GM18508 (cell line): ENCODE data around the gene HOXA9.

Experiments
- ATAC-seq: cut with Tn5 transposase; IDR thresholded peaks from one replicate; pipeline ENCODE4 v1.9.1; 2021; ENCODE audit warnings: moderate number of reproducible peaks; ENCODE audit not compliant: insufficient read depth, unreplicated experiment

HOXA9 gene

DNA sequence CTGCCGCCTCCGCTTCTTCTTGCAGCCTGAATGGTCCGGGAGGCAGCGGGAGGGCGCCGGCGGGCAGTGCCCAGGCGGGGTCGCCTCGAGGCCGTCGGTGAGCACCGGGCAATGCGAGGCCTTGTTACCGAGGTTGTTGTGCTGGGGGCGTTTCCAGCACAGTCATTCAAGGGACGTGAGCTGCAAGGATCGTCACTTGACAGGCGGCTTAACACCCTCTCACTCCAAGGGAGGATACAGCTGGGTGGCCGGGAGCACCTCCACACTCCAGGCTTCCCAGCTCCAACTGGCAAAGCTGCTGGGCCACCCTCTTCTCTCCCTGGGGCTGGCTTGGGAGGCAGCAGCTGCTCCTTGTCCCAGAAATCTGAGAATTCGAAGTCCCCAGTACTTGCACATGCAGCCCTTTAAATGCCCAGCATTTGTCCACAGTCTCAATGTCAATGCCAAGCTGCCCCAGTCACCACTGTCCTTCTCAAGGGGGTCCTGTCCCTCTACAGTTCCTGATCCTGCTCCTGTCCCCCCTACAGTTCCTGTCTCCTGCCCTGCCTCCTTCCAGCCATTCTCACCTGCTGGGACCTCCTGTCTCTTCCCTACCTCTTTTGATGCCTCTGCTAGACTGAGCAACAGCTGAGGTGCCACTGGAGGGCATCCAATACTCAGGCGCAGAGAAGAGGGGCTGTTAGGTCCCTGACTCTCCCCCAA, 24.1 kb upstream of the HOXA9 start:
- no peak for ATAC-seq

DNA sequence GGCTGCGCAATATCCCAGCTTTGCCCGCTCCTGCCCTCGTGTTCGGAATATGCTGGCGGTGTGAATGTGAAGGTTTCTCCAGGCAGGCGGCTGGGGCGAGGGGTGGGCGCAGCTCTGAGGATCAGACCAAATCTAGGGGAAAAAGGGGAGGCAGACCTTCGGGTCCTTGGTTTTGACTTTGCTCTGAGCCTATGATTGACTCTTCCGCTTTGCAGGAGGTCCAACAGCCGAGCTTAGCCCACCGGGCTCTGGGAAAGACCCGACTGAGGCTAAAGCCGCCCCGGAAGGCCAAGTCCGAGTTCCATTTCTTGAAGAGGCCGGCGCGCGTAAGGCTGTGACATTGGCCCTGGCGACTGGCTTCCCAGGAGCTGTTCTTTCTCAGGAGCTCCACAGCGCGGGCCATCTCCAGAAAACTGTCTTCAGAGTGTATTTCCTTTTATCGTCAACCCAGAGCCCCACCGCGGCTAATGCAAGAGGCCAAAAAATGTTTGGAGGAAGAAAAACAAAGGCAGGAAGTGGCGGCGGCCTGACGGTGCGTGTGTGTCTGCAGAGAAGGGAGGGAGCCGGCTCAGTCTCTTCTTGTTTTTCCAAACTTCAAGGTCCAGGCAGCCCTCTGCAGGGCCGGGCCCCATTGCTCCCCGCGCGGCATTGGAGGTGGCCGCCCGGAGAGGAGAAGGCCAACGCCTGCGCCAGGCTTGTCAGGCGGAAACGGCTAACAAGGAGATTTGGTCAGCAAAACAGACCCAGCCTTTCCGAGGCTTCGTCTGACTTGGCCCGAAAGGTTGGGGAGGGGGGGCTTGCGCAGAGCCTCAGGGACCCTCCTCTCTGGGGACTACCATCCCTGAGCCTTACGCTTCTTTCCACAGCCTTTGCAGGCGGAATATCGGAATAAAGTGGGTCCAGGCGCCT, 23.3 kb upstream of the HOXA9 start:
- ATAC-seq = no peak

DNA sequence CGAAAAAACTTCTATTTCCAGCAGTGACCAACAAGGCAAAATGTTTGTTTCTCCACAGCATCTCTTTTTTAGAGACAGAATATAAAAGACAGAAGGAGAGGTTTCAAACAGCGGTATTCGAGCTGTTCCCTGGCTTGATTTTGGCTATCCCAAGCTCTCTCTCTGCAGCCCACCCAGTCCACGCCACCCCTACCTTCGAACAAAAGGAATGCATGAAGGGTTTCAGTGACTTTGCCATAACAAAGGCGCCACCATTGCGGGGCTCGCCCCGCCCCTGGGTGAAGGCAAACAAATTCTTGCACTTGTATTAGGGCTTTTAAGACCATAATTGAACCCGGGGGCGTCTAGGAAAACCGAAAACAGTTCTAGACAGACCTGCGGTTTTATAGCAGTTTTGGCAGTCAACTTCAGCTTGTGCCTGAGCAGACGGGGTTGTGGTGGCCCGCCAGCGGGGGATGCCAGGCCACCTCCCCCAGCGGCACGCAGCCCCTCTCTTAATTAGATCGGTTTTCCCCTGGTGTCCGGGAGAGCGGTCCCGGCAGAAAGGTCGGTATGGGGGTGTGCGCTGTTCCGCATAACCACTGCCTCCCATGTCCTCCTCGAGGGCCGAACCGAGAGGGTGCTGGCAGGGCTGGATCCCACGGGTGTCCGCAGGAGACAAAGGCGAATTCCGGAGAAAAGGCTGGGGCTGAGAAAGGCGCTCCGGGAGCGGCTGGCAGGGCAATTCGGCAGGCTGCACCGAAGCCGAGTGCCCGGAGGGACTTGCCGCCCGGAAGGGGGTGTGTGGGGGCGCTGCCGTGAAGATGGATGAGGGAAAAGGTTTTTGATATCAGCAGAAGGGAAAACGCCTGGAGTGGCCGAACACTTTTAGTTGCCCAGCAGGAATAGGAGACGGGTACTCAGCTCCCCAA, 22.4 kb upstream of the HOXA9 start:
- no peak for ATAC-seq

DNA sequence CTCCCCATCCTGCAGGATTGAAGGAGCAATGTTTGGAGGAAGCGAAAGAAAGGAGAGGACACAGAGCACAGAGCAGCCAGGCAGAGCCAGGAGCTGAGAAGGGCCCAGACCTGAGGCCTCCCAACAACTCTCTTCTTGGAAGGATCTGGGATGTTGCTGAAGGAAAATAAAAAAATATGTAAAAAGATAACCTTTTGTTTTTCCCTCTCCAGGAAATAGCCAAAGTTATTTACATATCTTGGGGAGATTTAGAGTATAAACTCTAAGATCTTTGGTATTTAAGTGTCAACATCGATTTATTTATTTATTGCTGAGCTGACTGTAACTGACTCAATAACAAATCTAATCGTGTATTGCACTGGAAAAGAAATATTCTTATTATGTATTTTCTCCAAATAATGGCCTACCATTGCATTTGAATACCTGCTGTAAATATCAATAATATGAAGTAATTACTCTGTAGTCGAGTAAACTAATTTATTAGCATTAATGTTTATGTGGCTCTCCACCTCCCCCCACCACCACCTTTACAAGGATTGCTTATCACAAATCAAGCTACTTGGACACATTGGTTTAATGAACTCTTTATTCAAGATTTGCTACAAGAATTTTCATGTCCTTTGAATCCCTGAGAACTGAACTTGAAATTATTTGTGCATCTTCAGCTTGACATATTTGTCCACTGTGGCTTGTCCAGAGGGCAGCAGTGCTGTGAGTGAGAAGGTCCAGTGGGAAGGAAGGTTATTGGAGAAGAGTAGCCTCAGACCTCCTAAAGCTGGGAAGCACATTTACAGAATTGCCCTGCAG, 21.5 kb upstream of the HOXA9 start:
- no peak for ATAC-seq

DNA sequence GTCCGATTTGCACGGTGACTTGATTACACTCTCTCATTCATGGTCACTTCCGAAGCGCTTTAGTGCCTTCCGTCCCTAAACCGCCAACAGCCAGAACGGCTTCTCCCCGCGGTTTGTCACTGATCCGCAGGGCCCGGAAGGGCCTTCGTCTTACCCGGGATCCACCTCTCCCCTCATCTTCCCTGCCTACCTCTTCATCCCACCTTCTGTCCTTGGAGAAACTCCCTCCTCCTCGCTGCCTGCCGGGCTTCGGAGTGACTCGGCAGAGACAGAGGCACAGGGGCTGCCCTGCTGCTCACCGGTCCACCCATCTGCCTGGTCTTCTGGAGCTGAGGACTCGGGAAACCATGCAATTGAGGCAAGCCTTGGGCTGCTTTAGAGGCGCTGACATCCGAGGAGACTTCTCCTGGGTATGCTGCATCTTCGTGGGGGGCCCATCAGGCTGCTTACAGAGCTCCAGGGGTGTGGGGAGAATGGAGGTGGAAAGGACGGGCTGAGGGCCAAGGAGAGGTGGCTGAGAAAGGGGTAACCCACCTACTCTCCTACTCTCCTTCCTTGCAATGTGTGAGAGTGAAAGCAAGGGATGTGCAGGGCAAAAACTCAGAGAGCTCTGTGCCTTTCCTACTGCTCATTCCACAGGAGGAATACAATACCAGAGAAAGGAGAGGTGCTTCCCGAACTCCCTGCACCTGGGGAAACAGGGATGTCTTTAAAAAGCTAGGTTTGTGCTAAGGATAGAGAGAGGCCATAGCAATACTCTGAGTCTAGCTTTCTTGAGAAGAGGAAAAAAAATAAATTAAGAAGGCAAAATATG, 20.7 kb upstream of the HOXA9 start:
- ATAC-seq = no peak

DNA sequence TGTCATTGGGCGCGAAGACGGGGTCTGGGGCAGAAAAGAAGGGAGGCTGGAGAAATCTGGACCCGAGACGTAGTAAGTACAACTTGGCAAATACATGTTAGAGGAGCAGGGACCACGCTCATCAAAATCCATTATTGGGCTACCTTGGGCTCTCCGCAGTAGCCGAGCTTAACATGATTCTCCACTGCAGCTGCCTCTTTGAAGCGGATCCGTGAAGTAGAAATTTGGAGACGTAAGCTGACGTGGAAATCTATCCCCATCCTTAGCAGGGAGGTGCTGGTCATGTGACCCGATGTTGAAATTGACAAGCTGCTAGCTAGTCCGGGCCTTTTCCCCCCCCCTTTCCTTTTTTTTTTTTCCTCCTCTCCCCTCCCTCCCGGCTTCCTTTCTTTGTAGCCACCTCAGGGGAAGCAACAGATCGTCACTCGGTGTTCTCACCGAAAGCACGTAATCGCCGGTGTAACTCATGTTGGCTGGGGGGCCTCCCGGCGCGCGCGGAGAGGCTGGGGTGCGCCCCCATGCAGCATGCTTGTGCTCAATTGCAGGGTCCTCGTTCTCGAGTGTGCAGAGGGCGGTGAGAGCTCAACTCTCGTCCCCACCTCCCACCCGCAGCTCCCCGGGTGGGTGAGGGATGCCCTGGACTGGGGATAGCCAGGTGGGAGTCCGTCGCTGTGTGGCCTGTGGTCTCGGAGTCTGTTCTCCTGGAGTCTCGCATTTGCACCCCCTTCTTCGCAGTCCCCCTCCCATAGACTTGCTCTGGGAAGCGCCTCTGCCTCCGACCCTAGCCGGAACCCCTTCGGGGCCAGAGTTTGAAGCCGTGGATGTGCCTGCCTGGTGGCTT, 19.9 kb upstream of the HOXA9 start, which contains the start of gene HOXA11:
Gene HOXA11, minus strand, starts transcription at position 220 of the 841 bp plus-strand sequence. Its CDS starts 88 bp downstream, at position 132.
- no peak for ATAC-seq

DNA sequence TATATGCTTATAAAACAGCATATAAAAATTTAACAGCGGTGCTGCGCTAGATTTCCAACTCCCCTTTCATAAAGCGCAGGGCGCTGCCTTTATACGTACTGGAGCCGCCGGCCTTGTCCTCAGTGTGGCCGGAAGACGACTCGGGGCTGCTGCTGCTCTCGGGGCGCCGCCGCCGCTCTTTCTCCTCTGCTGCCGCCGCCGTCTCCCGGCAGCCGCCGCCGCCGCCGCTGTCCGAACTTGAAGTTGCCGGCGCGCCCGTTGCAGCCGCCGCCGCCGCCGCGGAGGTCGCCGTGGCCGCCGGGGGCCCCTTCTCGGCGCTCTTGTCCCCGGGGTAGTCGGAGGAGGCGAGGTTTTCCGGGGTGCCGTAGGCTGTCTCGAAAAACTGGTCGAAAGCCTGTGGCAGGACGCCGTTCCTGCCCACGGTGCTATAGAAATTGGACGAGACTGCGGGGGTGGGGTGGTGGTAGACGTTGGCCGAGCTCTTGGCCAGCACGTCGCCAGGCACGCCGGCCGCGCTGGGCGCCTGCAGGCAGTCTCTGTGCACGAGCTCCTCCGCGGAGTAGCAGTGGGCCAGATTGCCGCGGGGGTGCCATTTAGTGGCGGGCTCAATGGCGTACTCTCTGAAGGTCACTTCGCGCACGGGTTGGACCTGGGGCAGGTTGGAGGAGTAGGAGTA, 19.1 kb upstream of the HOXA9 start:
- no peak for ATAC-seq

DNA sequence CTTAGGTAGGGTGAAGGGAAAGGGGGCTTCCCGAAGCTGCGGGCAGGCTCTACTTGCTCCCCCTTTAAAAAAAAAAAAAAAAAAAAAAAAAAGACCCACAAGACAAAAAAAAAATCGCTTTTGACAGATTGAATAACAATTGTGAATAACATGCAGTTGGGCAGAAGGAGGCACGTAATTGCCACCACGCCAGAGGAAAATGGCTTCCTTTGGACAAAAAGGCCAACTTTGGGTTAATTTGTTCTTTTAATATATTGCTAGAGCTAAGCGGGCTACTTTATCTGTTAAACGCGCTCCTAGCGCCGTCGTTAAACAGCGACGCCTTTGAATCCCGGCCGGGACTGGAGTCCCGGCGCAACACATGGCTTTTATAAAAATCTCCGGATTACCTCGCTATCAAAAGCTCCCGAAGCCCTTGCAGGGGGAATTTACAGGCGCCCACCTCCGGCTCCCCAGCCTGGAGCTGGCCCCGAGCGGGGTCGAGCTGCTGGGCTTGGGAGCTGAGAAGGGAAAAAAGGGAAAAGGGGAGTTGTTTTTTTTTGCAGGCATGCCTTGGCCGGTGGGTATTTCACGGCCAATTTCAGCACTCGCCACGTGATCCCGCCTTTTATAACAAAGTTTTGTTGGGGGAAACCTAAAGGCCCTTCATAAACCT, 18.5 kb upstream of the HOXA9 start:
- no peak for ATAC-seq

DNA sequence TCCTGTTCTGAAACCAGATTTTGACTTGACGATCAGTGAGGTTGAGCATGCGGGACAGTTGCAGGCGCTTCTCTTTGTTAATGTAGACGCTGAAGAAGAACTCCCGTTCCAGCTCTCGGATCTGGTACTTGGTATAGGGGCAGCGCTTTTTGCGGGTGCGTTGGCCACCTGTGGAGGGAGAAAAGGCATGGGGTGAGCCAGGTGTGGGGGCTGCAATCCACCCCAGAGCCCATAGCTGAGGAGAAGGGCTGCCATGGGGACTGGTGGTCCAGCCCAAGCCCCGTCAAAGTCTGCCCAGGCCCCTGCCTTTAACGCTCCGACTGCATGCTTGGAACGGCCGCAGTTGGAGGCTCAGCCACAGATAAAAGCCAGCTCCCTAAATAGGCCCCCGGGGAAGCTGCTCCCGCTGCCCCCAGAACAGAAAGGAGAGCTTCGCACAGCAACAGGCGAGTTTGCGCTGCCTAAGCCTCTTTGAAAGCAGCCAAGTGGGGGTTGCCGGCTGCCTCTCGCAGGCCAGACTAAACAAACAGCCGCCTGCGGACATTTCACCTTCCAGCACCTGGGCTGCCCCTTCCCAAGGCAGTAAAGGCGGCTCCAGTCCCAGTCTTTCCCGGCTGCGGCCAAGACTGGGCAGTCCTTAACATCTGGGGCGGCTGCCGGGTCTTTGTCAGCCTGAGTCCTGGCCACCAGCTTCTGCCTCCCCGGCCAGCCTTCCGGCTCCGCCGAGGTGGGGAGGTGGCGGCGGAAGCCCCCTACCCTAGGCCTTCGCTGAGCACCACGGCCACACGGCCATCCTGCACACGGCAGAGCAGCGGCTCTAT, 17.7 kb upstream of the HOXA9 start:
- ATAC-seq = no peak

DNA sequence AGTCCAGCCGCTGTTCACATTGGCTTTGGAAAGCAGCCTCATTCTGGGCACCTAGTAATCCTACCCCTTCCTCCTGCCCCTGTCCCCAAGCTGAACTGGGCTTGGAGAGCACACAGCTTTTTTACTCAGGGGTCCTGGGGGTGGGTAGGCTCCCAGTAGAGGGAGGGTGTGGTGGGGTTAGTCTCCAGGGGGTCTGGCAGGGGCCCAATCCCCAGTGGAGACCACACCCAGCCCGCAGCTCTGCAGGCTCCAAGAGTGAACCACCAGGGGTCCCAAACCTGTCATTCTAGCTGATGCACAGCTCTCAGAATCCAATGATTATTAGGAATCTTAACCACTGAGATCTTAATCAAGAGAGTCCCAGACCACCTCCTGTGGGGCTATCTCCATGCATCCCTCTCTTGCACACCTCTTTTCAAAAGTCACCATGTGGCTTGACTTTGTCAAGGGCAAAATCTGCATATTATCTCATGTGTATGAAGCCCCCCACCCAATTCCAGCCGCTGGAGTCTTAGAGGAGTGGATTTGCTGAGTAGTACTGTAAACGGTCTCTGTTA, 17.0 kb upstream of the HOXA9 start:
- ATAC-seq = no peak

DNA sequence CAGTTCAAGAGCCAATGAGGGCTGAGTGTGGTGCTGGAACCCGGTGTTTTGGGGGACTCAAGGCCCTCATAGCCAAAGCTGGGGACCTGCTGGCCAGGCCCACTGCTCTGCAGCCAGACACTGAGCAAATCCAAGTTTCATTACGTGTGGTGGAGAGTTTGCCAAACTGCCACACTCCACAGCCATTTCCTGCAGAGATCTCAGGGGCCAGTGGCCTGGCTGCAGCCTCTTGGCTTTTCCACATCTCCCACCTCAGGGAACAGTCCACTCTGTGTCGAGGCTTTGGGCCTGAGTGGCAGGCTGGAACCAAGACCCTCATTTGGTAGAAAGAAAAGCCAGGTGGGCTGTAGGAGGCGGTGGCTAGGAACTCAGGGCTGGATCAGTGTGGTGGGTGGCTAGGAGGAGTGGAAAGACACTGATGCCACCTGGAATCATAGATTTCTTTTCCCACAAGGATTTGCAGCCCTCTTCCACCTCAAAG, 16.5 kb upstream of the HOXA9 start:
- ATAC-seq = no peak

DNA sequence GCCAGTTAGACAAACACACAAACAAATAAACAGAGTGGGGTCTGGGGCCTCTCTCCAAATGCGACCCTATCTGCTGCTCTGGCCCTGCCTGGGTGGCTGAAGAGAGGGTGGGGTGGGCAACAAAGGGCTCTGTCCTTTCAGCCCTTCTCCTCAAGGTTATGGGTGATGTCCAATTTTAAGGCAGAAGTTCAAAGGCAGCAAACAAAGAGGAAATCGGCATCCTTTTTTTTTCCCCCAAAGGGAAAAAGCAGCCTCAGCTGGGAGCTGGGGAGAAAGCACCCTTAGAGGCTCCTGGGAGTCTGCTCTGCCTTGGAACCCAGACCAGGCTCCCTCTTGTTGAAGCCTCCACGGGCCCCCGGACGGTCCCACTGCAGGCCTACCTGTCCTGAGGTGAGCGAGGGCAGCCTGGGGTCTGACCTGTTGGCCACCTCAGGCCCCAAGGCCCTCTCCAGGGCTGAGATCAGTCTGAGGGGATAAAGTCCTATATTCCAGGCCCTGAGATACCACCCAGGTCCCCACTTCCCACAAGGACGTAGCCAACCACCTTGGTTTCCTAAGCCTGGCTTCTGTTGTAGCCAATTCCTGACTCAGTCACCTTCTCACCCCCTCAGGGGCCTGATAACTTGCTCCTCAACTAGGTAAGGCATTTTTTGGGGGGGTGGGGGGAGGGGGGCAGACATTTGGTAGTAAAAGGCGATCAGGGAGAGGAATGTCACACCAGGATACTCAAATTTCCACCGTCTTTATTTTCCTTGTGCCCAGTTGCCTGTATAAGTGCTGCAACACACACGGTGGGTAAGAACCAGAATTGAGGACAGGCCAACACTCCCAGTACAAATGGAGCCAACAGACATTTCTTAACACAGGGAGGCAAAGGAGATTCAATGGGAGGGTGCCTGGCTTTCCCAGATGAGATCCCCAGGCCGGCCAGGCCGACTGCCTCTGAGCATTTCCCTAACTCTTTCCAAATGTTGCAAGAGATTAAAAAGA, 15.4 kb upstream of the HOXA9 start:
- no peak for ATAC-seq

DNA sequence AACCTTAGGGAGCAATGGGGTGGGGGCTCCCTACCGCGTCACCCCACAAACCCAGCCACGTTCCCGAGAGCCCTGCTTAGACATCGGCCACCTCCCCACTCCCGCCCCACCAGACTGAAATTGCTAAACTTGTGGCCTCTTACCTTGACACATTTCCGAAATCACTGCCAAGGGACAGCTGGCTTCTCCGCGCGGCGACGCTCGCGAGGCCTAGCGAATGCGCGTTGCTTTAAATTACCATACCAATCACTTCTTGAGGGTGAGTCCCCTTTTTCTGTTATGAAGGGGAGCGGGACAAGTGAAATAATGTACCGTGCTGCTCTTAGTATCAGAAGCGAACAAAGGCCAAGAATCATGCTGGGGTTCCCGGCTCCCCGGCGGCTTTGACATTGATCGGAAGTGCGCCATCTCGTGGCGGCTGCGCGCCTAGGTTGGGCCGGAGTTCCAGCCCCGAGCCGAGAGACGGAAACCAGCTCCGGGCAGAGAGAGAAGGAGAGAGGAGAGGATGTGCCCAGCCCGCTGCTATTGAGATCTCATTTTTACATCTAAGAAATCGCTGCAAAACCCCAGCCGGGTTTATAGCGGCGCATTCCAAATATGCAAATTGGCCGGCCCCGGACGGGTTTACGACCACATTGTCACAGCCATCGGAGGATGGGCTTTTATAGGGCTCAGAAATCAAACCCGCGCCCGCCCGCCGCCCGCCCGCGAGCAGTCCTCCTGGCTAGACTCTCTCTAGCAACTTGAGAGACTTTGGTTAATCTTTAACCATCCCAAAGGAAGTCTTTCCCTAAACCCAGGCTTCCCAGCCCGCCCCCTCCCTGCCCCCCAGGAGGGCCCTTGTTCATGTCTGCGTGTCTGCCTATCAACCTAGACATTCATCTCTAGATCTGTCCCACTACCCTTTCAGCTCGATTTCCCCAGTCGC, 14.4 kb upstream of the HOXA9 start:
- ATAC-seq = no peak
